SU-DHL-6 (cell line): ENCODE data around the gene HECW1.

Experiments
- H2AFZ ChIP-seq: fragments of 200-600 bp; sonication (generic); 2 replicates; pipeline ENCODE4 v1.6.1; 2014; ENCODE audit warnings: low read depth, mild to moderate bottlenecking, moderate library complexity, mixed read lengths, antibody characterized with exemption, low read length; ENCODE audit not compliant: severe bottlenecking
- H3F3A ChIP-seq: fragments of 200-600 bp; shearing (Covaris generic); 2 replicates; pipeline ENCODE4 v1.6.0; 2016; ENCODE audit warnings: antibody characterized with exemption, mild to moderate bottlenecking; ENCODE audit not compliant: insufficient read depth
- H3K27ac ChIP-seq: fragments of 200-600 bp; sonication (generic); 2 replicates; pipeline ENCODE4 v1.5.1; 2016; ENCODE audit warnings: low read depth, mild to moderate bottlenecking, low read length, moderate library complexity, mixed read lengths
- H3K27me3 ChIP-seq: fragments of 200-600 bp; sonication (generic), shearing (Covaris generic); 2 replicates; pipeline ENCODE4 v1.6.0; 2014; ENCODE audit warnings: mild to moderate bottlenecking, low read length
- H3K36me3 ChIP-seq: fragments of 200-600 bp; sonication (generic); 2 replicates; pipeline ENCODE4 v1.6.1; 2014; ENCODE audit warnings: mild to moderate bottlenecking, low read length, mixed read lengths
- H3K4me2 ChIP-seq: fragments of 300-600, 200-600 bp; shearing (Covaris generic), sonication (generic); 2 replicates; pipeline ENCODE4 v1.6.0; 2014; ENCODE audit warnings: low read length, low read depth, mild to moderate bottlenecking; ENCODE audit not compliant: poor library complexity, severe bottlenecking
- H3K4me3 ChIP-seq: fragments of 200-600 bp; sonication (generic); 2 replicates; pipeline ENCODE4 v1.5.1; 2014; ENCODE audit warnings: antibody characterized with exemption, low read length, mild to moderate bottlenecking, mixed read lengths; ENCODE audit not compliant: insufficient read depth, poor library complexity, severe bottlenecking
- H3K79me2 ChIP-seq: fragments of 200-600 bp; sonication (generic); 2 replicates; pipeline ENCODE4 v1.6.1; 2014; ENCODE audit warnings: mild to moderate bottlenecking, low read length, moderate library complexity; ENCODE audit not compliant: insufficient read depth
- H3K9ac ChIP-seq: fragments of 200-600 bp; sonication (generic); 2 replicates; pipeline ENCODE4 v1.7.0; 2014; ENCODE audit warnings: mild to moderate bottlenecking, low read length
- H3K9me2 ChIP-seq: fragments of 200-600 bp; sonication (generic); replicated peaks from 2 replicates; pipeline ENCODE4 v1.6.1; 2014; ENCODE audit warnings: low read length; ENCODE audit not compliant: insufficient read depth
- H3K9me3 ChIP-seq: fragments of 200-600 bp; sonication (generic); 2 replicates; pipeline ENCODE4 v1.6.1; 2014; ENCODE audit warnings: low read length, mixed read lengths; ENCODE audit not compliant: insufficient read depth
- H4K20me1 ChIP-seq: fragments of 200-600 bp; sonication (generic); 2 replicates; pipeline ENCODE4 v1.6.1; 2014; ENCODE audit warnings: low read depth, mild to moderate bottlenecking, antibody characterized with exemption, low read length, moderate library complexity, mixed read lengths
- EZH2phosphoT487 ChIP-seq: fragments of 200-600 bp; sonication (generic), shearing (Covaris generic); conservative IDR thresholded peaks from 2 replicates; pipeline ENCODE4 v1.6.1; 2018; ENCODE audit warnings: mild to moderate bottlenecking, antibody characterized with exemption, low read length, moderate library complexity, mixed read lengths
- TF ChIP-seq, protein P1 (sequence below): fragments of 200-600 bp; sonication (generic); IDR thresholded peaks from one replicate; pipeline ENCODE4 v1.5.1; 2017; ENCODE audit warnings: antibody characterized with exemption, mild to moderate bottlenecking, low read length, moderate library complexity; ENCODE audit not compliant: insufficient read depth, poor library complexity, severe bottlenecking

Gene HECW1

DNA sequence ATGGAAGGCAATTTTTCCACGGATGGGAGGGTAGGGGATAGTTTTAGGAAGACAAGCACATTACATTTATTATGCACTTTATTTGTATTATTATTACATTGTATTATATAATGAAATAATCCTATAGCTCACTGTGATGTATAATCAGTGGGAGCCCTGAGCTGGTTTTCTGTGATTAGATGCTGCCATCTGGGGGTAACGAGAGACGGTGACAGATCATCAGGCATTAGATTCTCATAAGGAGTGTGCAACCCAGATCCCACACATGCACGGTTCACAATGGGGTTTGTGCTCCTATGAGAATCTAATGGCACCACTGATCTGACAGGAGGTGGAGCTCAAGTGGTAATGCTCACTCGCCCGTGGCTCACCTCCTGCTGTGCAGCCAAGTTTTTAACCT, 366.6 kb downstream of the HECW1 start:
- TF ChIP-seq, protein P1, sequence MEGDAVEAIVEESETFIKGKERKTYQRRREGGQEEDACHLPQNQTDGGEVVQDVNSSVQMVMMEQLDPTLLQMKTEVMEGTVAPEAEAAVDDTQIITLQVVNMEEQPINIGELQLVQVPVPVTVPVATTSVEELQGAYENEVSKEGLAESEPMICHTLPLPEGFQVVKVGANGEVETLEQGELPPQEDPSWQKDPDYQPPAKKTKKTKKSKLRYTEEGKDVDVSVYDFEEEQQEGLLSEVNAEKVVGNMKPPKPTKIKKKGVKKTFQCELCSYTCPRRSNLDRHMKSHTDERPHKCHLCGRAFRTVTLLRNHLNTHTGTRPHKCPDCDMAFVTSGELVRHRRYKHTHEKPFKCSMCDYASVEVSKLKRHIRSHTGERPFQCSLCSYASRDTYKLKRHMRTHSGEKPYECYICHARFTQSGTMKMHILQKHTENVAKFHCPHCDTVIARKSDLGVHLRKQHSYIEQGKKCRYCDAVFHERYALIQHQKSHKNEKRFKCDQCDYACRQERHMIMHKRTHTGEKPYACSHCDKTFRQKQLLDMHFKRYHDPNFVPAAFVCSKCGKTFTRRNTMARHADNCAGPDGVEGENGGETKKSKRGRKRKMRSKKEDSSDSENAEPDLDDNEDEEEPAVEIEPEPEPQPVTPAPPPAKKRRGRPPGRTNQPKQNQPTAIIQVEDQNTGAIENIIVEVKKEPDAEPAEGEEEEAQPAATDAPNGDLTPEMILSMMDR: no peak
- no peak for TF ChIP-seq EZH2phosphoT487
- H3K27me3 ChIP-seq: no peaks in the 10 kb centered on the region
- H3K9me3 ChIP-seq: no peaks in the 10 kb centered on the region
- no peaks in the 10 kb centered on the region for H3K9me2 ChIP-seq
- no peak overlapping the region for H3K9ac ChIP-seq
- H4K20me1 ChIP-seq: no peaks in the 10 kb centered on the region
- H3K79me2 ChIP-seq: no peaks in the 10 kb centered on the region
- no peak overlapping the region for H3K4me3 ChIP-seq
- no peak overlapping the region for H3K4me2 ChIP-seq
- no peak overlapping the region for H3K27ac ChIP-seq
- no peaks in the 10 kb centered on the region; the same call in 1 of the 2 replicates for H3F3A ChIP-seq
- H3K36me3 ChIP-seq: no peaks in the 10 kb centered on the region
- H2AFZ ChIP-seq: no peak overlapping the region

DNA sequence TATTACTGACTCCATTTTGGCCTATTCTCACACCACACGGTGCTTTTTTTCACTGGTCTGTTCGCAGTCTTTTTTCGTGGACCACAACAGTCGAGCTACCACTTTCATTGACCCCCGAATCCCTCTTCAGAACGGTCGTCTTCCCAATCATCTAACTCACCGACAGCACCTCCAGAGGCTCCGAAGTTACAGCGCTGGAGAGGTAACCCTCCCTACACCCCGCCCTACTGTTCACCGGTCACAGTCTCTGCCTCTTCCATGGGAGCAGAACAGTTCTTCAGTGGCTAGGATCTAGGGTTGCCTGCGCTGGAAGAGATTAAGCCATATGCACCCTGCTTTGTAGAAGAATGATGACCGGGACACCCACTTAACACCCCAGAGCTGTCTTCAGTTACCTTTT, 367.1 kb downstream of the HECW1 start:
- Histone ChIP-seq H3F3A (no peaks in the 10 kb centered on the region; the same call in 1 of the 2 replicates), H3K9ac (no peak overlapping the region), H3K36me3 (no peaks in the 10 kb centered on the region), H4K20me1 (no peaks in the 10 kb centered on the region), H3K4me3 (no peak overlapping the region), H3K9me2 (no peaks in the 10 kb centered on the region), H3K4me2 (no peak overlapping the region), H3K27me3 (no peaks in the 10 kb centered on the region), H3K9me3 (no peaks in the 10 kb centered on the region), H2AFZ (no peak overlapping the region), H3K27ac (no peak overlapping the region), H3K79me2 (no peaks in the 10 kb centered on the region)
- TF ChIP-seq, protein P1: no peak
- no peak for TF ChIP-seq EZH2phosphoT487

DNA sequence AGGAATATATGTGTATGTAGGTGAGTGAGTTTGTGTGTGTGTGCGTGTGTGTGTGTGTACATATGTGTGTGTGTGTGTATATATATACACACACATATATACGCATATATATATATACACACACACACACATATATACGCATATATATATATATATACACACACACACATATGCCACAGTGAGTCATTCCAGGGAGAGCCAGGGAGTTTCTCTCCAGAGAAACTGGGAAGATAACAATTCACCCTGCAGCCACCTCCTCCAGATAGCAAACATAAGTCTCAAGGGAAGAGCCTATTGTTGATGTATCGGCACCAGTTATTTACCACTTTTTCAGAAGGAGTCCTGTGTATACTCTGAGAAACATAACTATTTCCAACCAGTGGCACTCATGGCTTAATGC, 368.1 kb downstream of the HECW1 start:
- no peaks in the 10 kb centered on the region; the same call in 1 of the 2 replicates for H3F3A ChIP-seq
- no peak overlapping the region for H3K9ac ChIP-seq
- H3K9me2 ChIP-seq: no peaks in the 10 kb centered on the region
- H3K79me2 ChIP-seq: no peaks in the 10 kb centered on the region
- no peak overlapping the region for H3K27ac ChIP-seq
- no peaks in the 10 kb centered on the region for H3K9me3 ChIP-seq
- TF ChIP-seq, protein P1: no peak
- TF ChIP-seq EZH2phosphoT487: no peak
- H3K4me2 ChIP-seq: no peak overlapping the region
- no peak overlapping the region for H3K4me3 ChIP-seq
- no peaks in the 10 kb centered on the region for H3K27me3 ChIP-seq
- no peaks in the 10 kb centered on the region for H4K20me1 ChIP-seq
- no peak overlapping the region for H2AFZ ChIP-seq
- no peaks in the 10 kb centered on the region for H3K36me3 ChIP-seq
